GM23338 (cell line): ENCODE results near the gene AGTR1. TPM values are rescaled to one million over a fixed set of nuclear protein-coding genes. Genes with fewer than 3 reads are reported as not detected.

Experiments used
- ATAC-seq: fragments of 200-7000 bp; cut with Tn5 transposase; 3 replicates; pipeline ENCODE4 v1.9.1; 2020
- DNase-seq: peaks from one replicate; pipeline ENCODE4 v3.0.0-alpha.2; 2015; ENCODE audit warnings: low spot score
- H2AFZ ChIP-seq: fragments of 200-600 bp; sonication (generic); 2 replicates; pipeline ENCODE4 v1.8.0; 2016; ENCODE audit warnings: antibody characterized with exemption, mild to moderate bottlenecking, moderate library complexity
- H3F3A ChIP-seq: fragments of 200-600 bp; sonication (generic); replicated peaks from 2 replicates; pipeline ENCODE4 v1.8.0; 2017; ENCODE audit warnings: antibody characterized with exemption, mixed run types, low read depth
- H3K27ac ChIP-seq: fragments of 200-600 bp; sonication (generic); 2 replicates; pipeline ENCODE4 v1.6.1; 2016; ENCODE audit warnings: low read depth
- H3K27me3 ChIP-seq: fragments of 200-600 bp; sonication (generic); 2 replicates; pipeline ENCODE4 v1.8.0; 2016; ENCODE audit warnings: mild to moderate bottlenecking, mixed run types, moderate library complexity; ENCODE audit not compliant: insufficient read depth
- H3K36me3 ChIP-seq: fragments of 200-600 bp; sonication (generic); 2 replicates; pipeline ENCODE4 v1.8.0; 2016; ENCODE audit warnings: mild to moderate bottlenecking; ENCODE audit not compliant: insufficient read depth
- H3K4me1 ChIP-seq: fragments of 200-600 bp; sonication (generic); 2 replicates; pipeline ENCODE4 v1.8.0; 2016; ENCODE audit warnings: mild to moderate bottlenecking, moderate library complexity; ENCODE audit not compliant: insufficient read depth
- H3K4me2 ChIP-seq: fragments of 200-600 bp; sonication (generic); 2 replicates; pipeline ENCODE4 v1.7.1; 2017; ENCODE audit warnings: mixed run types
- H3K4me3 ChIP-seq: fragments of 200-600 bp; sonication (generic); 2 replicates; pipeline ENCODE4 v1.6.1; 2016; ENCODE audit warnings: mixed run types
- H3K79me2 ChIP-seq: fragments of 200-600 bp; sonication (generic); replicated peaks from 2 replicates; pipeline ENCODE4 v1.8.0; 2017; ENCODE audit warnings: mild to moderate bottlenecking; ENCODE audit not compliant: insufficient read depth
- H3K9me2 ChIP-seq: fragments of 200-600 bp; sonication (generic); 2 replicates; pipeline ENCODE4 v1.8.0; 2017; ENCODE audit not compliant: insufficient read depth
- H4K20me1 ChIP-seq: fragments of 200-600 bp; sonication (generic); replicated peaks from 2 replicates; pipeline ENCODE4 v1.8.0; 2017; ENCODE audit warnings: mild to moderate bottlenecking; ENCODE audit not compliant: insufficient read depth
- H3K27ac Mint-ChIP-seq: 2 replicates; pipeline ENCODE4 v1.8.0; 2020; ENCODE audit warnings: inconsistent platforms, mild to moderate bottlenecking, moderate library complexity, mixed read lengths
- H3K27me3 Mint-ChIP-seq: 3 replicates; pipeline ENCODE4 v1.8.0; 2022; ENCODE audit warnings: low read depth, mild to moderate bottlenecking, moderate library complexity, mixed read lengths, inconsistent platforms; ENCODE audit not compliant: insufficient read depth, poor library complexity
- H3K36me3 Mint-ChIP-seq: 3 replicates; pipeline ENCODE4 v1.8.0; 2021; ENCODE audit warnings: low read depth, mild to moderate bottlenecking, inconsistent platforms, moderate library complexity, mixed read lengths
- H3K4me1 Mint-ChIP-seq: 3 replicates; pipeline ENCODE4 v1.8.0; 2020; ENCODE audit warnings: mild to moderate bottlenecking, inconsistent platforms, mixed read lengths
- H3K4me3 Mint-ChIP-seq: 3 replicates; pipeline ENCODE4 v1.8.0; 2021; ENCODE audit warnings: moderate library complexity, mild to moderate bottlenecking, inconsistent platforms, mixed read lengths
- H3K9me3 Mint-ChIP-seq: 3 replicates; pipeline ENCODE4 v1.8.0; 2020; ENCODE audit warnings: moderate library complexity, mild to moderate bottlenecking, inconsistent platforms, mixed read lengths
- CREB1 ChIP-seq: fragments of 250-450 bp; sonication (Bioruptor Pico); IDR thresholded peaks from 2 replicates; pipeline ENCODE4 v1.5.0; 2020; ENCODE audit warnings: low read depth, mild to moderate bottlenecking, moderate library complexity
- EZH2 ChIP-seq: fragments of 200-600 bp; sonication (generic); IDR thresholded peaks from one replicate; pipeline ENCODE4 v1.8.0; 2017; ENCODE audit warnings: antibody characterized with exemption, mild to moderate bottlenecking, low read depth; ENCODE audit not compliant: unreplicated experiment
- EZH2phosphoT487 ChIP-seq: fragments of 200-600 bp; sonication (generic); IDR thresholded peaks from one replicate; pipeline ENCODE4 v1.8.1; 2018; ENCODE audit warnings: antibody characterized with exemption; ENCODE audit not compliant: unreplicated experiment
- JUNB ChIP-seq: IDR thresholded peaks from one replicate; pipeline ENCODE4 v1.6.1; 2016; ENCODE audit warnings: antibody characterized with exemption; ENCODE audit not compliant: unreplicated experiment
- NANOG ChIP-seq: IDR thresholded peaks from 2 replicates; pipeline ENCODE4 v1.6.1; 2016; ENCODE audit warnings: antibody characterized with exemption, borderline replicate concordance
- POLR2AphosphoS5 ChIP-seq: IDR thresholded peaks from 2 replicates; pipeline ENCODE4 v1.6.1; 2016; ENCODE audit warnings: antibody characterized with exemption, low read depth
- STAT1 ChIP-seq: IDR thresholded peaks from one replicate; pipeline ENCODE4 v1.6.1; 2016; ENCODE audit warnings: antibody characterized with exemption; ENCODE audit not compliant: unreplicated experiment
- ZNF114 ChIP-seq: fragments of 250-450 bp; sonication (Bioruptor Pico); IDR thresholded peaks from 2 replicates; pipeline ENCODE4 v1.5.0; 2020; ENCODE audit warnings: mild to moderate bottlenecking, moderate library complexity
- ZNF331 ChIP-seq: fragments of 250-450 bp; sonication (Bioruptor Pico); IDR thresholded peaks from 2 replicates; pipeline ENCODE4 v1.5.0; 2020; ENCODE audit warnings: low read depth, mild to moderate bottlenecking, moderate library complexity
- polyA plus RNA-seq: library from polyadenylated mRNA; unstranded; fragments of >200 nt; fragmentation: Nextera tagmentation; extraction: Ambion mirVana; gene quantifications from 2 replicates; pipeline ENCODE4 v1.2.1, GENCODE V29; 2016
- total RNA-seq: library from RNA; depleted of rRNA; stranded (reverse); fragments of >200 nt; shearing (Covaris generic); gene quantifications from 2 replicates; pipeline ENCODE4 v1.2.3, GENCODE V29; 2014
- TF ChIP-seq, protein P1 (sequence below): IDR thresholded peaks from one replicate; pipeline ENCODE4 v1.6.1; 2018; ENCODE audit warnings: antibody characterized with exemption; ENCODE audit not compliant: unreplicated experiment
- TF ChIP-seq, protein P2 (sequence below), 2 experiments: fragments of 200-600 bp in 1 of 2; sonication (generic) in 1 of 2; conservative IDR thresholded peaks; 2 replicates each; pipeline versions ENCODE4 v1.5.1 to v1.6.1; 2016 to 2017; ENCODE audit warnings: antibody characterized with exemption in 2 of 2, low read depth in 2 of 2, mild to moderate bottlenecking in 2 of 2, moderate library complexity in 1 of 2
- TF ChIP-seq, protein P3 (sequence below): IDR thresholded peaks from 2 replicates; pipeline ENCODE4 v1.6.1; 2016; ENCODE audit warnings: antibody characterized with exemption

The AGTR1 gene
- total and polyA plus RNA-seq, 2 experiments from 2014 or later, result 0.16 TPM; not detected in 1

DNA sequence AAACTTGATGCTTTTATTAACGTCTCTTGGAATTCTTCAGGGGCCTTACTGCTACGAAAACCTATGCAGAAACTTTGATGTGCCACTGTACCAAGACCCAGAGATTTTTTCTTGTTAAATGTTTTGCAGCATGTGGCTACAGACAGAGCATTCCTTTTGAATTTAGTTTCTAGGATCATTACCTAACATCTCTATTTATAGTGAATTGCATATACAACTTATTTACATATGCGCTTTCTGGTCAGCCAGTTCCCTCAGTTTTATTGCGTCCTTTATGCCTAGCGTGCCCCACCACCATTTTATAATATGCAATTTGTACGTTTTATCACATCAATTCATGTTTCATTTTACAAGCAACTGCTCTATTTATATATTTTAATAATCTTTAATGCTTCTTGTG, 46.2 kb upstream of the AGTR1 start (continued):
- TF ChIP-seq ZNF114 (CRISPR knock-in tag) (no peak), JUNB (no peak)
- TF ChIP-seq, protein P1, sequence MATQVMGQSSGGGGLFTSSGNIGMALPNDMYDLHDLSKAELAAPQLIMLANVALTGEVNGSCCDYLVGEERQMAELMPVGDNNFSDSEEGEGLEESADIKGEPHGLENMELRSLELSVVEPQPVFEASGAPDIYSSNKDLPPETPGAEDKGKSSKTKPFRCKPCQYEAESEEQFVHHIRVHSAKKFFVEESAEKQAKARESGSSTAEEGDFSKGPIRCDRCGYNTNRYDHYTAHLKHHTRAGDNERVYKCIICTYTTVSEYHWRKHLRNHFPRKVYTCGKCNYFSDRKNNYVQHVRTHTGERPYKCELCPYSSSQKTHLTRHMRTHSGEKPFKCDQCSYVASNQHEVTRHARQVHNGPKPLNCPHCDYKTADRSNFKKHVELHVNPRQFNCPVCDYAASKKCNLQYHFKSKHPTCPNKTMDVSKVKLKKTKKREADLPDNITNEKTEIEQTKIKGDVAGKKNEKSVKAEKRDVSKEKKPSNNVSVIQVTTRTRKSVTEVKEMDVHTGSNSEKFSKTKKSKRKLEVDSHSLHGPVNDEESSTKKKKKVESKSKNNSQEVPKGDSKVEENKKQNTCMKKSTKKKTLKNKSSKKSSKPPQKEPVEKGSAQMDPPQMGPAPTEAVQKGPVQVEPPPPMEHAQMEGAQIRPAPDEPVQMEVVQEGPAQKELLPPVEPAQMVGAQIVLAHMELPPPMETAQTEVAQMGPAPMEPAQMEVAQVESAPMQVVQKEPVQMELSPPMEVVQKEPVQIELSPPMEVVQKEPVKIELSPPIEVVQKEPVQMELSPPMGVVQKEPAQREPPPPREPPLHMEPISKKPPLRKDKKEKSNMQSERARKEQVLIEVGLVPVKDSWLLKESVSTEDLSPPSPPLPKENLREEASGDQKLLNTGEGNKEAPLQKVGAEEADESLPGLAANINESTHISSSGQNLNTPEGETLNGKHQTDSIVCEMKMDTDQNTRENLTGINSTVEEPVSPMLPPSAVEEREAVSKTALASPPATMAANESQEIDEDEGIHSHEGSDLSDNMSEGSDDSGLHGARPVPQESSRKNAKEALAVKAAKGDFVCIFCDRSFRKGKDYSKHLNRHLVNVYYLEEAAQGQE, result no peak

DNA sequence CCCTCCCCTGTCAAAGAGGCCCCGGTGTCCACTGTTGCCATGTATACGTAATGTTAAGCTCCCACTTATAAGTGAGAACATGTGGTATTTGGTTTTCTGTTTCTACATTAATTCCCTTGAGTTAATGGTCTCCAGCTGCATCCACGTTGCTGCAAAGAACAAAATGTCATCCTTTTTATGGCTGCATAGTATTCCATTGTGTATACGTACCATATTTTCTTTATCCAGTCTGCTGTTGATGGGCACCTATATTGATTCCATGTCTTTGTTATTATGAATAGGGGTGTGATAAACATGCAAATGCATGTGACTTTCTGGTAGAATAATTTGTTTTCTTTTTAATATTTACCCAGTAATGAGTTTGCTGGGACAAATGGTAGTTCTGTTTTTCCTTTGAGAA, 43.3 kb upstream of the AGTR1 start:
- Histone ChIP-seq H3K27ac (no peak overlapping the region), H3K9me2 (no peaks in the 10 kb centered on the region), H3F3A (no peaks in the 10 kb centered on the region), H4K20me1 (no peaks in the 10 kb centered on the region), H3K27me3 (no peaks in the 10 kb centered on the region), H2AFZ (no peak overlapping the region), H3K4me1 (no peaks in the 10 kb centered on the region), H3K36me3 (no peaks in the 10 kb centered on the region), H3K4me2 (no peak overlapping the region), H3K4me3 (no peak overlapping the region), H3K79me2 (no peaks in the 10 kb centered on the region)
- H3K4me1 Mint-ChIP-seq, result peaks cover 5% of the 10 kb centered on the region; the same call in 2 of the 3 replicates
- ATAC-seq (no peak), DNase-seq (no peak)
- H3K9me3 Mint-ChIP-seq, result no peaks in the 10 kb centered on the region
- no peaks in the 10 kb centered on the region for H3K27me3 Mint-ChIP-seq
- no peak overlapping the region for H3K27ac Mint-ChIP-seq
- no peaks in the 10 kb centered on the region for H3K36me3 Mint-ChIP-seq
- no peak overlapping the region for H3K4me3 Mint-ChIP-seq
- TF ChIP-seq, protein P2, sequence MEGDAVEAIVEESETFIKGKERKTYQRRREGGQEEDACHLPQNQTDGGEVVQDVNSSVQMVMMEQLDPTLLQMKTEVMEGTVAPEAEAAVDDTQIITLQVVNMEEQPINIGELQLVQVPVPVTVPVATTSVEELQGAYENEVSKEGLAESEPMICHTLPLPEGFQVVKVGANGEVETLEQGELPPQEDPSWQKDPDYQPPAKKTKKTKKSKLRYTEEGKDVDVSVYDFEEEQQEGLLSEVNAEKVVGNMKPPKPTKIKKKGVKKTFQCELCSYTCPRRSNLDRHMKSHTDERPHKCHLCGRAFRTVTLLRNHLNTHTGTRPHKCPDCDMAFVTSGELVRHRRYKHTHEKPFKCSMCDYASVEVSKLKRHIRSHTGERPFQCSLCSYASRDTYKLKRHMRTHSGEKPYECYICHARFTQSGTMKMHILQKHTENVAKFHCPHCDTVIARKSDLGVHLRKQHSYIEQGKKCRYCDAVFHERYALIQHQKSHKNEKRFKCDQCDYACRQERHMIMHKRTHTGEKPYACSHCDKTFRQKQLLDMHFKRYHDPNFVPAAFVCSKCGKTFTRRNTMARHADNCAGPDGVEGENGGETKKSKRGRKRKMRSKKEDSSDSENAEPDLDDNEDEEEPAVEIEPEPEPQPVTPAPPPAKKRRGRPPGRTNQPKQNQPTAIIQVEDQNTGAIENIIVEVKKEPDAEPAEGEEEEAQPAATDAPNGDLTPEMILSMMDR (conservative IDR thresholded peaks at IDR 0.05; ENCODE audit: low read depth in 2 of 2), result no peak
- TF ChIP-seq JUNB (no peak), ZNF331 (CRISPR knock-in tag) (no peak), NANOG (no peak), POLR2AphosphoS5 (no peak), EZH2 (no peak), CREB1 (no peak), ZNF114 (CRISPR knock-in tag) (no peak), EZH2phosphoT487 (no peak), STAT1 (no peak)
- TF ChIP-seq, protein P1, result no peak
- TF ChIP-seq, protein P3, sequence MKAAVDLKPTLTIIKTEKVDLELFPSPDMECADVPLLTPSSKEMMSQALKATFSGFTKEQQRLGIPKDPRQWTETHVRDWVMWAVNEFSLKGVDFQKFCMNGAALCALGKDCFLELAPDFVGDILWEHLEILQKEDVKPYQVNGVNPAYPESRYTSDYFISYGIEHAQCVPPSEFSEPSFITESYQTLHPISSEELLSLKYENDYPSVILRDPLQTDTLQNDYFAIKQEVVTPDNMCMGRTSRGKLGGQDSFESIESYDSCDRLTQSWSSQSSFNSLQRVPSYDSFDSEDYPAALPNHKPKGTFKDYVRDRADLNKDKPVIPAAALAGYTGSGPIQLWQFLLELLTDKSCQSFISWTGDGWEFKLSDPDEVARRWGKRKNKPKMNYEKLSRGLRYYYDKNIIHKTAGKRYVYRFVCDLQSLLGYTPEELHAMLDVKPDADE, result no peak
